ENCODE data around the gene ICA1L.
A peak's percentile ranks its signal among the peaks of the same experiment; 100 is the strongest.

The ICA1L gene

GRCh38 chr2:202790676-202791075 lies 80.9 kb downstream of the ICA1L start:
- no peak for DNase-seq (ENCODE audit: insufficient read length, low spot score)
- FAIRE-seq = no peak

GRCh38 chr2:202786842-202787241 lies 84.7 kb downstream of the ICA1L start:
- DNase-seq (ENCODE audit: insufficient read length, low spot score) (no peak), FAIRE-seq (no peak)

- no peak for DNase-seq (ENCODE audit: insufficient read length, low spot score)
- no peak for FAIRE-seq
Measured at GRCh38 chr2:202782940-202783558, 88.5 kb downstream of the ICA1L start.

GRCh38 chr2:202780514-202781021 lies 91.0 kb downstream of the ICA1L start:
- no peak for FAIRE-seq
- DNase-seq (ENCODE audit: insufficient read length, low spot score) = peak; percentile 20

- no peak for FAIRE-seq
Measured at GRCh38 chr2:202778217-202778616, 93.3 kb downstream of the ICA1L start.

GRCh38 chr2:202774104-202774503 lies 97.5 kb downstream of the ICA1L start:
- FAIRE-seq (no peak), DNase-seq (ENCODE audit: insufficient read length, low spot score) (no peak)

More at GRCh38 chr2:202778217-202778616, 93.3 kb downstream of the ICA1L start:
- DNase-seq (ENCODE audit: insufficient read length, low spot score) = no peak

- DNase-seq (ENCODE audit: insufficient read length, low spot score) (no peak), FAIRE-seq (no peak)
Measured at GRCh38 chr2:202773301-202773973, 98.1 kb downstream of the ICA1L start.

- DNase-seq (ENCODE audit: insufficient read length, low spot score) (no peak), FAIRE-seq (no peak)
Measured at GRCh38 chr2:202771741-202772460, 99.7 kb downstream of the ICA1L start.

- no peak for DNase-seq (ENCODE audit: insufficient read length, low spot score)
- FAIRE-seq = no peak
Measured at GRCh38 chr2:202771336-202771735, 100.2 kb downstream of the ICA1L start.

- FAIRE-seq = no peak
- DNase-seq (ENCODE audit: insufficient read length, low spot score) = no peak
Measured at GRCh38 chr2:202769201-202769600, 102.4 kb downstream of the ICA1L start.

- no peak for FAIRE-seq
- DNase-seq (ENCODE audit: insufficient read length, low spot score) = no peak
Measured at GRCh38 chr2:202768273-202768672, 103.3 kb downstream of the ICA1L start.

- no peak for DNase-seq (ENCODE audit: insufficient read length, low spot score)
- no peak for FAIRE-seq
Measured at GRCh38 chr2:202765436-202765835, 106.1 kb downstream of the ICA1L start.

- DNase-seq (ENCODE audit: insufficient read length, low spot score) (no peak), FAIRE-seq (no peak)
Measured at GRCh38 chr2:202764991-202765390, 106.6 kb downstream of the ICA1L start.

GRCh38 chr2:202763916-202764315 lies 107.7 kb downstream of the ICA1L start:
- no peak for FAIRE-seq
- no peak for DNase-seq (ENCODE audit: insufficient read length, low spot score)

- DNase-seq (ENCODE audit: insufficient read length, low spot score) (no peak), FAIRE-seq (no peak)
Measured at GRCh38 chr2:202762556-202762955, 109.0 kb downstream of the ICA1L start.

- FAIRE-seq = no peak
Measured at GRCh38 chr2:202760848-202761247, 110.7 kb downstream of the ICA1L start.

GRCh38 chr2:202758604-202759003 lies 113.0 kb downstream of the ICA1L start:
- FAIRE-seq (no peak), DNase-seq (ENCODE audit: insufficient read length, low spot score) (no peak)

More at GRCh38 chr2:202760848-202761247, 110.7 kb downstream of the ICA1L start:
- no peak for DNase-seq (ENCODE audit: insufficient read length, low spot score)

GRCh38 chr2:202758128-202758527 lies 113.4 kb downstream of the ICA1L start:
- DNase-seq (ENCODE audit: insufficient read length, low spot score) (no peak), FAIRE-seq (no peak)

GRCh38 chr2:202757339-202757738 lies 114.2 kb downstream of the ICA1L start:
- no peak for DNase-seq (ENCODE audit: insufficient read length, low spot score)
- no peak for FAIRE-seq

- FAIRE-seq (no peak), DNase-seq (ENCODE audit: insufficient read length, low spot score) (no peak)
Measured at GRCh38 chr2:202756598-202756997, 115.0 kb downstream of the ICA1L start.

GRCh38 chr2:202754936-202755335 lies 116.6 kb downstream of the ICA1L start:
- no peak for FAIRE-seq
- no peak for DNase-seq (ENCODE audit: insufficient read length, low spot score)

GRCh38 chr2:202752071-202752470 lies 119.5 kb downstream of the ICA1L start:
- no peak for FAIRE-seq

More at GRCh38 chr2:202752071-202752470, 119.5 kb downstream of the ICA1L start:
- DNase-seq (ENCODE audit: insufficient read length, low spot score) = no peak
